Measurements from ENCODE around the gene STUB1.

DNA sequence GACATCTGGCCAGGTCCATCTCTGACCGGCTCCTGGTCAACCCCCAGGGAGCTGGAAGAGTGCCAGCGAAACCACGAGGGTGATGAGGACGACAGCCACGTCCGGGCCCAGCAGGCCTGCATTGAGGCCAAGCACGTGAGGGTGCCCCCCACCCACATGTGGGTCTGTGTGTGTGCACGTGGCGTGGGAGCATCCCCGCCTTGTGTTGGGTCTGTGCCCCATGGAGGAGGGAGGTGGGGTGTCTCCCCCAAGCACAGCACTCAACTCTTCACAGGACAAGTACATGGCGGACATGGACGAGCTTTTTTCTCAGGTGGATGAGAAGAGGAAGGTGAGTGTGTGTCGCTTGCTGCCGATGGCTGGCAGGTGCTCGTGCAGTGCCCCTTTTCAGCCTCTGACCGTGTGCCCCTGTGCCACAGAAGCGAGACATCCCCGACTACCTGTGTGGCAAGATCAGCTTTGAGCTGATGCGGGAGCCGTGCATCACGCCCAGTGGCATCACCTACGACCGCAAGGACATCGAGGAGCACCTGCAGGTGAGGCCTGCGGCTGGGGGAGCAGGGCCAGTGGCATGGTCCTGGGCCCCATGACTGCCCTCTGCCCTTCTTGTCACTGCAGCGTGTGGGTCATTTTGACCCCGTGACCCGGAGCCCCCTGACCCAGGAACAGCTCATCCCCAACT lies 1.7 kb downstream of the STUB1 start:
- TF ChIP-seq POLR2AphosphoS5 (IDR thresholded peaks at IDR 0.05; ENCODE audit: low read depth, low read length) = no peak
- TF ChIP-seq POLR2A (IDR thresholded peaks at IDR 0.05; ENCODE audit: low read depth, low read length) = 0 out of 2 replicates have a peak, but pooled peaks have one; percentile 16
